NCI-H2029 (cell line): Measurements from ENCODE around the gene SDHAF2.
"Not testable (repeated sequence)": the region's sequence is repeated elsewhere in the genome, so short reads cannot be mapped to it uniquely, and the experiment has no call there.

Experiments used
- DNase-seq: peaks from one replicate; lab custom pipeline; 2025; lab: John Stamatoyannopoulos, UW

The SDHAF2 gene

GRCh38 chr11:61476371-61476770, 46.4 kb downstream of the SDHAF2 start:
- no peak for DNase-seq

- DNase-seq: no peak
These were observed 47.2 kb downstream of the SDHAF2 start for GRCh38 chr11:61477126-61477525.

- DNase-seq: peak; percentile 11
These were observed 47.8 kb downstream of the SDHAF2 start for GRCh38 chr11:61477727-61478148.

GRCh38 chr11:61479360-61480058, 49.6 kb downstream of the SDHAF2 start:
- DNase-seq: not testable (repeated sequence)

- DNase-seq: no peak
These were observed 50.5 kb downstream of the SDHAF2 start for GRCh38 chr11:61480261-61480993.

GRCh38 chr11:61480994-61481335, 51.0 kb downstream of the SDHAF2 start:
- DNase-seq: peak; percentile 25

GRCh38 chr11:61481806-61482205, 51.9 kb downstream of the SDHAF2 start:
- no peak for DNase-seq

- no peak for DNase-seq
These were observed 52.6 kb downstream of the SDHAF2 start for GRCh38 chr11:61482513-61482912.

- DNase-seq: no peak
These were observed 54.6 kb downstream of the SDHAF2 start for GRCh38 chr11:61484541-61484940.

GRCh38 chr11:61485080-61485479, 55.2 kb downstream of the SDHAF2 start:
- DNase-seq: no peak

- DNase-seq: no peak
These were observed 56.2 kb downstream of the SDHAF2 start for GRCh38 chr11:61486011-61486620.

GRCh38 chr11:61486779-61487178, 56.9 kb downstream of the SDHAF2 start:
- DNase-seq: no peak

- DNase-seq: no peak
These were observed 57.6 kb downstream of the SDHAF2 start for GRCh38 chr11:61487342-61488025.

GRCh38 chr11:61488651-61489291, 58.8 kb downstream of the SDHAF2 start:
- DNase-seq: peak; percentile 92

GRCh38 chr11:61489833-61490721, 60.2 kb downstream of the SDHAF2 start:
- DNase-seq: peak; percentile 61

- no peak for DNase-seq
These were observed 61.9 kb downstream of the SDHAF2 start for GRCh38 chr11:61491736-61492395.

- DNase-seq: no peak
These were observed 64.5 kb downstream of the SDHAF2 start for GRCh38 chr11:61494381-61494961.

- peak; percentile 78 for DNase-seq
These were observed 66.1 kb downstream of the SDHAF2 start for GRCh38 chr11:61495801-61496601.
